ENCODE measurements around the gene ANKS1A. TPM values are rescaled to one million over a fixed set of nuclear protein-coding genes. Genes with fewer than 3 reads are reported as not detected.
A peak's percentile ranks its signal among the peaks of the same experiment; 100 is the strongest.

The ANKS1A gene
- total and polyA plus RNA-seq, 12 donors = 7.1 to 36.3 (median 29.9) TPM

DNA sequence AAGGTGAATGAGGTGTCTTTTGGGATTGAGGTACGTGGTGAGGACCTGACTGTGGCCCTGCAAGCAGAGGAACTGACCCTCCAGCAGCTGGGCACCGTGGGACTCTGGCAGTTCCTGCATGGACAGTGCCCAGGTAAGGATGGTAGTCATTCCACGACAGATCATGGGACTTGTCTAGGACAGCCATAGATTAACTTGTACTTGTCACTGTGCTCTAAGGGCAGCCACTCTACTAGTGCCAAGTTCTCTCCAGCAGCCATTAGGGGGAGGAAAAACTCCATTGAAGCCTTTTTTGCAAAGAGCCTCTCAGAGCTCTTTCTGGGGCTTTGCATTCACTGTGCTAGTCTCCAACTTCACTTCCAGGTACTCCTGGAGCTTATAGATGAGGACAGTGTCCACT is 21.6 kb upstream of the ANKS1A start:
- DNase-seq = no peak
- Histone ChIP-seq H3K27ac (peak overlapping the region in 7 of 10 donors; percentile 13 to 76 (median 48)), H3K9me3 (no peaks in the 10 kb centered on the region), H3K27me3 (no peaks in the 10 kb centered on the region), H3K36me3 (peaks cover 0 to 93% (median 30%) of the 10 kb centered on the region in 9 donors), H3K4me1 (peaks cover 0 to 35% (median 19%) of the 10 kb centered on the region in 9 donors), H3K4me3 (no peak overlapping the region)
- peak in 7 of 8 donors; percentile 26 to 66 (median 48) for ATAC-seq
- peak in 7 of 9 donors; percentile 11 to 51 (median 33) for TF ChIP-seq CTCF (IDR thresholded peaks at IDR 0.05)
- WGBS, 2 donors = 51 to 63% methylated on average over 3 of the region's 3 CpGs
- intact Hi-C loops (cut with DNase I) = loop anchor here in 2 of 10 donors (5.0 to 10.0 kb wide), 2 partner anchors 103 to 280 kb away; no protein-coding TSS in a partner anchor

DNA sequence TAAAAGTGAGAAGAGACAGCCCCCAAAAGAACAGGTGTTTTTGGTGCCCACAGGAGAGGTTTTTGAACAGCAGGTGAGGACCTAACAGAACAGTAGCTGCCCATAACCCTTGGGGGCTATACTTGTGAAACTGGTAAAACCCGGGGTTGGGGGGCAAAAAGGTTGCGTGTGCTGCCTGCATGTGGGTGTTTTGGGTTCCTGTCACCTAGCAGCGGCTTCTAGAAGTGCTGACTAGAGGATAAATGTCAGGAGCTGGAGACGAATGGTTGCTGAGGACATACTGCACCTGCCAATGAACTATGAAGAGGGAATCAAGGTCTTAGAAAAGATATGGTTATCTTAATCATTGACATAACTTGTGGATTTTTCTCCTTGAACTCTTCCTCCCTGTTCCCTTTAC is 17.2 kb upstream of the ANKS1A start:
- Histone ChIP-seq H3K4me1 (peaks cover 0 to 7% (median 0%) of the 10 kb centered on the region in 9 donors), H3K36me3 (peaks cover 0 to 100% (median 47%) of the 10 kb centered on the region in 9 donors), H3K9me3 (no peaks in the 10 kb centered on the region), H3K27ac (no peak overlapping the region), H3K4me3 (no peak overlapping the region), H3K27me3 (no peaks in the 10 kb centered on the region)
- intact Hi-C loops (cut with DNase I) = loop anchor here in 1 of 10 donors (10.0 kb wide), 1 partner anchor 373 kb away; no protein-coding TSS in a partner anchor
- DNase-seq (no peak), ATAC-seq (no peak)
- WGBS, 2 donors = 82 to 86% methylated on average over 4 of the region's 4 CpGs
- no peak for TF ChIP-seq CTCF (IDR thresholded peaks at IDR 0.05)

DNA sequence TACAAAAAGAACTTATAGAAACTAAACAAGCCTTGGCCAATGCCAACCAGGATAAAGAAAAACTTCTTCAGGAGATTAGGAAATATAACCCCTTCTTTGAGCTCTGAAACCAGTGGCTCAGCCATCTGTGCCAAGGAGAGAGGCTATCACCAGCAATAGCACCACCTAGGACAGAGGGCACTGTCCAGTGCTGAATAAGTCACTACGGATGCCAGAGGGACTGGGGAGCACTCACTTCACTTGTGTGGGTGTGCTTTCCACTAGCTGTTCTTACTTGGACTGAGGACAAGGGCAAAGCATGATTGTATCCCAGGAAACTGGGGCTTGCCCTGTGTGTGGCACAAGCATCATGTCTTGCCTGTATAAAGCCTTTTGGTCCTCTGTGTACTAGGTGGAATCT is 16.7 kb upstream of the ANKS1A start:
- TF ChIP-seq CTCF (IDR thresholded peaks at IDR 0.05) = no peak
- Histone ChIP-seq H3K4me1 (peaks cover 0 to 5% (median 0%) of the 10 kb centered on the region in 9 donors), H3K9me3 (no peaks in the 10 kb centered on the region), H3K36me3 (peaks cover 0 to 100% (median 45%) of the 10 kb centered on the region in 9 donors), H3K4me3 (no peak overlapping the region), H3K27ac (no peak overlapping the region), H3K27me3 (no peaks in the 10 kb centered on the region)
- intact Hi-C loops (cut with DNase I) = loop anchor here in 1 of 10 donors (10.0 kb wide), 1 partner anchor 372 kb away; no protein-coding TSS in a partner anchor
- WGBS, 2 donors = 54 to 61% methylated on average over 1 of the region's 1 CpG
- DNase-seq (no peak), ATAC-seq (no peak)

DNA sequence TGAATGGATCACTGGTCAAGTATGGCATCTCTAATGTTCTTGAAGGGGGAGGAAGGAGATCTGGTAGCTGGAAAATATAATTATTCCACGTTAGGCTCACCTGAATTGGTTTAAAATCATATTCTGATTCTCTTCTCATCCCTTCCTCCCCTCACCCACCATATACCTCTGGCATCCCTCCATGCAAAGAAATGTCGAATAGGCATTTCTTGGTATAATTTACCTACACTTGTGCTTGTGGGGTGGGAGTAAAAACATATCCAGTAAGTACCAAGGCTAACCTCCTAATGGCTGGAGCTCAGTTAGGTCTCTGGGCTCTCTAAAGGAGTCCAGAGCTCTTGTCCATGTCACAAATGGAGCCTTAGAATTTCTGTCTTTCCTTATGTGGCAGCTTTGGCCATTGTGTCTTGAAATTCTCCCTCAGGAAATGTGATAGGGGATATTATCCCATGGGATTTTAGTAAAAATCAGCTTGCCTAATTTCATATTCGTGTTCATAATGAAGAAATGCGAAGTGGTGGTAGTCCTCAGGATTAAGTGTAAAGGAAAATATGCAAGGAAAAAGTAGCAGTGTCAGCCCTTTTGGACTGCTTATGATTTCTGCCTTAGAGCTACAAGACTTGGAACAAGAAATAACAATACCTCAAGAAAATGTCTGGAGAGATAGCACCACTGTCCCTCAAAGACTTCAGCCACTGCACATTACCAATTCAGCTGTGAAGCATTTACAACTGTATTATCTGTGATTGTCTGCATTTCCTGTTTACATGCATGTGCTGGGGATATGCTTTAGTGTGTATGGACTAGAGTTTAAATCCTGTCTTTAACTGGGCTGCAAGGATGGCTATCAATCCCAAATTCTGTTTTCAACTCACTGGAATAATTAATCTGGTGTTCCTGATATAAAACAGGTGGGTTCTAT is 13.5 kb upstream of the ANKS1A start:
- Histone ChIP-seq H3K36me3 (peaks cover 0 to 100% (median 57%) of the 10 kb centered on the region in 9 donors), H3K27me3 (no peaks in the 10 kb centered on the region), H3K4me3 (no peak overlapping the region), H3K4me1 (no peaks in the 10 kb centered on the region), H3K9me3 (no peaks in the 10 kb centered on the region), H3K27ac (no peak overlapping the region)
- TF ChIP-seq CTCF (IDR thresholded peaks at IDR 0.05) = no peak
- intact Hi-C loops (cut with DNase I) = loop anchor here in 1 of 10 donors (10.0 kb wide), 1 partner anchor 369 kb away; no protein-coding TSS in a partner anchor
- ATAC-seq (no peak), DNase-seq (no peak)
- 84 to 86% methylated on average over 4 of the region's 4 CpGs for WGBS, 2 donors
